ENCODE data around the gene ITGBL1.

Gene ITGBL1

GRCh38 chr13:101655435-101655834 is 203.0 kb downstream of the ITGBL1 start:
- Histone ChIP-seq H3K4me3 (ENCODE audit: low read length) (no peak overlapping the region), H3F3A (ENCODE audit: insufficient read depth, low read length) (no peaks in the 10 kb centered on the region), H3K9me2 (replicated peaks; ENCODE audit: insufficient read depth, low read length) (no peaks in the 10 kb centered on the region), H3K79me2 (ENCODE audit: low read length) (no peaks in the 10 kb centered on the region), H3K4me1 (ENCODE audit: low read length) (no peaks in the 10 kb centered on the region), H3K4me2 (ENCODE audit: low read depth, low read length) (no peak overlapping the region), H3K9me3 (replicated peaks; ENCODE audit: insufficient read depth, low read length) (no peaks in the 10 kb centered on the region), H3K27ac (ENCODE audit: low read length) (no peak overlapping the region), H3K36me3 (replicated peaks; ENCODE audit: insufficient read depth, low read length) (no peaks in the 10 kb centered on the region), H3K9ac (ENCODE audit: low read length) (no peak overlapping the region), H4K20me1 (ENCODE audit: insufficient read depth, low read length) (no peaks in the 10 kb centered on the region), H2AFZ (ENCODE audit: low read length) (no peak overlapping the region), H3K27me3 (replicated peaks; ENCODE audit: insufficient read depth, low read length) (no peaks in the 10 kb centered on the region)
- no peak for TF ChIP-seq EZH2 (optimal IDR thresholded peaks at IDR 0.05; ENCODE audit: low read depth, low read length)
- TF ChIP-seq, protein P1, sequence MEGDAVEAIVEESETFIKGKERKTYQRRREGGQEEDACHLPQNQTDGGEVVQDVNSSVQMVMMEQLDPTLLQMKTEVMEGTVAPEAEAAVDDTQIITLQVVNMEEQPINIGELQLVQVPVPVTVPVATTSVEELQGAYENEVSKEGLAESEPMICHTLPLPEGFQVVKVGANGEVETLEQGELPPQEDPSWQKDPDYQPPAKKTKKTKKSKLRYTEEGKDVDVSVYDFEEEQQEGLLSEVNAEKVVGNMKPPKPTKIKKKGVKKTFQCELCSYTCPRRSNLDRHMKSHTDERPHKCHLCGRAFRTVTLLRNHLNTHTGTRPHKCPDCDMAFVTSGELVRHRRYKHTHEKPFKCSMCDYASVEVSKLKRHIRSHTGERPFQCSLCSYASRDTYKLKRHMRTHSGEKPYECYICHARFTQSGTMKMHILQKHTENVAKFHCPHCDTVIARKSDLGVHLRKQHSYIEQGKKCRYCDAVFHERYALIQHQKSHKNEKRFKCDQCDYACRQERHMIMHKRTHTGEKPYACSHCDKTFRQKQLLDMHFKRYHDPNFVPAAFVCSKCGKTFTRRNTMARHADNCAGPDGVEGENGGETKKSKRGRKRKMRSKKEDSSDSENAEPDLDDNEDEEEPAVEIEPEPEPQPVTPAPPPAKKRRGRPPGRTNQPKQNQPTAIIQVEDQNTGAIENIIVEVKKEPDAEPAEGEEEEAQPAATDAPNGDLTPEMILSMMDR (IDR thresholded peaks at IDR 0.05; ENCODE audit: low read length): no peak
- TF ChIP-seq EZH2phosphoT487 (IDR thresholded peaks at IDR 0.05; ENCODE audit: low read length): no peak
- no peak for DNase-seq

DNA sequence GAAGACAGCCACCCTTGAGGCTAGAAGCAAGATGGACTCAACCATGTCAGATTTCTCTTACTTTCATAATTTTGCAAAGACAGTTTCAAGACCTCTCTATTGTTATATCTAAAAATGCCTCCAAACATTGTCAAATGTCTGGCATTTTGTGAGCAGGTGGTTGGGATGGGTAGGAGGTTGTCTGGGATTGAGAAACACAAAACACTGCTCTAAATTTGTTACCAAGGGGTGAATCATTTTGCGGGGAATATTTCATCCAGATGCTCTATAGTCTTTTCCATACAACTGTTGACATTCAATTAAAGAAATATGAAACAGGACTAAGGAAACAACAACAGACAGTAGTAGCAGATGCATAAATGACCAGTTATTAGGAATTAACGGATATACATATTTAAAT is 208.2 kb downstream of the ITGBL1 start:
- Histone ChIP-seq H2AFZ (ENCODE audit: low read length) (no peak overlapping the region), H4K20me1 (ENCODE audit: insufficient read depth, low read length) (no peaks in the 10 kb centered on the region), H3K9me3 (replicated peaks; ENCODE audit: insufficient read depth, low read length) (no peaks in the 10 kb centered on the region), H3K9me2 (replicated peaks; ENCODE audit: insufficient read depth, low read length) (no peaks in the 10 kb centered on the region), H3K36me3 (replicated peaks; ENCODE audit: insufficient read depth, low read length) (no peaks in the 10 kb centered on the region), H3K79me2 (ENCODE audit: low read length) (no peaks in the 10 kb centered on the region), H3F3A (ENCODE audit: insufficient read depth, low read length) (no peaks in the 10 kb centered on the region), H3K27me3 (replicated peaks; ENCODE audit: insufficient read depth, low read length) (no peaks in the 10 kb centered on the region), H3K4me3 (ENCODE audit: low read length) (no peak overlapping the region), H3K9ac (ENCODE audit: low read length) (no peak overlapping the region), H3K4me2 (ENCODE audit: low read depth, low read length) (no peak overlapping the region), H3K4me1 (ENCODE audit: low read length) (no peaks in the 10 kb centered on the region), H3K27ac (ENCODE audit: low read length) (no peak overlapping the region)
- no peak for TF ChIP-seq EZH2phosphoT487 (IDR thresholded peaks at IDR 0.05; ENCODE audit: low read length)
- TF ChIP-seq, protein P1 (IDR thresholded peaks at IDR 0.05; ENCODE audit: low read length): no peak
- TF ChIP-seq EZH2 (optimal IDR thresholded peaks at IDR 0.05; ENCODE audit: low read depth, low read length): no peak
- no peak for DNase-seq

DNA sequence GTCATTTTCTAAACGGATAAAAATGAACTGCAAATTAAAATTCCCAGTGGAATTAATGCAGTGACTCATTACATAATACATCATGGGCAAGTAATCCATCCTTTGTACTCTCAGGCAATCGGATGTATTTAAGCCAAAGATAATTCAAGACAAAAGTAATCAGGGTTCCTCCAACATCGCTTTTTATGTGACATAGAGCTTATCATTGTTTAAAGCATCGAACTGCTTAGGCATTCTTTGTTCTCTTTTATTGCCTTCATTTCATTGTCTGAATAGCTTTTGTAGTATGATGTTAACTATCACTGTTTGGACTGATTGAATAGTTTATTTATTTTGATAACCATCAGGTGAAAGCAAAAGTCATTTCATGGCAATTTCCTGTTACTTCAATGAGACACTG is 209.4 kb downstream of the ITGBL1 start:
- Histone ChIP-seq H3K4me3 (ENCODE audit: low read length) (no peak overlapping the region), H3K79me2 (ENCODE audit: low read length) (no peaks in the 10 kb centered on the region), H3F3A (ENCODE audit: insufficient read depth, low read length) (no peaks in the 10 kb centered on the region), H3K9me3 (replicated peaks; ENCODE audit: insufficient read depth, low read length) (no peaks in the 10 kb centered on the region), H3K27ac (ENCODE audit: low read length) (no peak overlapping the region), H2AFZ (ENCODE audit: low read length) (no peak overlapping the region), H3K36me3 (replicated peaks; ENCODE audit: insufficient read depth, low read length) (no peaks in the 10 kb centered on the region), H3K9ac (ENCODE audit: low read length) (no peak overlapping the region), H3K4me1 (ENCODE audit: low read length) (no peaks in the 10 kb centered on the region), H3K27me3 (replicated peaks; ENCODE audit: insufficient read depth, low read length) (no peaks in the 10 kb centered on the region), H3K9me2 (replicated peaks; ENCODE audit: insufficient read depth, low read length) (no peaks in the 10 kb centered on the region), H3K4me2 (ENCODE audit: low read depth, low read length) (no peak overlapping the region), H4K20me1 (ENCODE audit: insufficient read depth, low read length) (no peaks in the 10 kb centered on the region)
- TF ChIP-seq, protein P1 (IDR thresholded peaks at IDR 0.05; ENCODE audit: low read length): no peak
- no peak for TF ChIP-seq EZH2phosphoT487 (IDR thresholded peaks at IDR 0.05; ENCODE audit: low read length)
- no peak for TF ChIP-seq EZH2 (optimal IDR thresholded peaks at IDR 0.05; ENCODE audit: low read depth, low read length)
- no peak for DNase-seq

All from MM.1S (cell line).